ENCODE measurements around the gene TPH2. TPM values are rescaled to one million over a fixed set of nuclear protein-coding genes. Genes with fewer than 3 reads are reported as not detected.

TPH2 gene
- total and polyA plus RNA-seq, 3 donors from 2014 or later = 0.47 to 2.2 (median 1.8) TPM

GRCh38 chr12:72077111-72077820 lies 138.6 kb downstream of the TPH2 start:
- Histone ChIP-seq H3K27me3 (no peaks in the 10 kb centered on the region), H3K4me1 (no peaks in the 10 kb centered on the region), H3K9me3 (no peaks in the 10 kb centered on the region), H3K36me3 (ENCODE audit: low read depth, missing control alignments) (no peaks in the 10 kb centered on the region), H3K4me3 (no peak overlapping the region), H3K27ac (no peak overlapping the region)
- DNase-seq = no peak
- intact Hi-C loops (cut with DNase I; ENCODE audit: low total_unique reads) = no loop called here
- 82 to 84% methylated on average over 5 of the region's 5 CpGs for WGBS, 2 donors
- TF ChIP-seq, protein P1, sequence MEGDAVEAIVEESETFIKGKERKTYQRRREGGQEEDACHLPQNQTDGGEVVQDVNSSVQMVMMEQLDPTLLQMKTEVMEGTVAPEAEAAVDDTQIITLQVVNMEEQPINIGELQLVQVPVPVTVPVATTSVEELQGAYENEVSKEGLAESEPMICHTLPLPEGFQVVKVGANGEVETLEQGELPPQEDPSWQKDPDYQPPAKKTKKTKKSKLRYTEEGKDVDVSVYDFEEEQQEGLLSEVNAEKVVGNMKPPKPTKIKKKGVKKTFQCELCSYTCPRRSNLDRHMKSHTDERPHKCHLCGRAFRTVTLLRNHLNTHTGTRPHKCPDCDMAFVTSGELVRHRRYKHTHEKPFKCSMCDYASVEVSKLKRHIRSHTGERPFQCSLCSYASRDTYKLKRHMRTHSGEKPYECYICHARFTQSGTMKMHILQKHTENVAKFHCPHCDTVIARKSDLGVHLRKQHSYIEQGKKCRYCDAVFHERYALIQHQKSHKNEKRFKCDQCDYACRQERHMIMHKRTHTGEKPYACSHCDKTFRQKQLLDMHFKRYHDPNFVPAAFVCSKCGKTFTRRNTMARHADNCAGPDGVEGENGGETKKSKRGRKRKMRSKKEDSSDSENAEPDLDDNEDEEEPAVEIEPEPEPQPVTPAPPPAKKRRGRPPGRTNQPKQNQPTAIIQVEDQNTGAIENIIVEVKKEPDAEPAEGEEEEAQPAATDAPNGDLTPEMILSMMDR (IDR thresholded peaks at IDR 0.05) = no peak
- TF ChIP-seq POLR2A (IDR thresholded peaks at IDR 0.05) = no peak

DNA sequence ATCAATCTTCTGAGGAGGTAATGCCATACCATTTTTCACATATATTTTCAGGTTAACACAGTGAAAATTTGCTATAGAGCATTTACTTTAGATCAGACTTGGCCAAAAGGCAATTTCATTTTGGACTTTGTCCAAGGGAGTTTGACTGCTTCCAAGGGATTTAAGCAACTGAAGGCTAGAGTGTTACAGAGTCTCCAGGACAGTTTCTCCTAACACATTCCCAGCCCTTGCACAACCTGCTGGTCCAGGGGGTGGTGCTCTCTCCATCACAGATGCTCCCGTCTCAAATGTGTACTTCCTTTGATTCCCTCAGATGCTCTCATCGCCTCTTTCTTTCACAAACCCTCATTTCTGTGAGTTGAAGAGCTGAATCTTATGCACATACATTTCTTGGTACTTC lies 143.1 kb downstream of the TPH2 start:
- no peak overlapping the region for H3K27ac ChIP-seq
- TF ChIP-seq POLR2A (IDR thresholded peaks at IDR 0.05) = no peak
- TF ChIP-seq, protein P1 (IDR thresholded peaks at IDR 0.05) = no peak
- H3K36me3 ChIP-seq (ENCODE audit: low read depth, missing control alignments) = no peaks in the 10 kb centered on the region
- H3K9me3 ChIP-seq = no peaks in the 10 kb centered on the region
- H3K4me3 ChIP-seq = no peak overlapping the region
- no peaks in the 10 kb centered on the region for H3K27me3 ChIP-seq
- WGBS, 2 donors = 46 to 50% methylated on average over 2 of the region's 2 CpGs
- intact Hi-C loops (cut with DNase I; ENCODE audit: low total_unique reads) = no loop called here
- DNase-seq = no peak
- no peaks in the 10 kb centered on the region for H3K4me1 ChIP-seq

Other genes with a start within 250 kb of the TPH2 start
- gene RAB21, start 184.0 kb upstream of the TPH2 start, total RNA-seq = 10 to 100 TPM; 13.3 to 27.1 TPM
- gene RAB21, start 184.0 kb upstream of the TPH2 start, polyA plus RNA-seq (ENCODE audit: insufficient read depth, low read depth, low replicate concordance) = 56.9 TPM
- gene TBC1D15, start 99.1 kb upstream of the TPH2 start, total RNA-seq = 10 to 100 TPM; 42.3 to 44.0 TPM
- 52.9 TPM for gene TBC1D15, start 99.1 kb upstream of the TPH2 start, polyA plus RNA-seq (ENCODE audit: insufficient read depth, low read depth, low replicate concordance)